ENCODE measurements around the gene IFNA13.

Gene IFNA13

DNA sequence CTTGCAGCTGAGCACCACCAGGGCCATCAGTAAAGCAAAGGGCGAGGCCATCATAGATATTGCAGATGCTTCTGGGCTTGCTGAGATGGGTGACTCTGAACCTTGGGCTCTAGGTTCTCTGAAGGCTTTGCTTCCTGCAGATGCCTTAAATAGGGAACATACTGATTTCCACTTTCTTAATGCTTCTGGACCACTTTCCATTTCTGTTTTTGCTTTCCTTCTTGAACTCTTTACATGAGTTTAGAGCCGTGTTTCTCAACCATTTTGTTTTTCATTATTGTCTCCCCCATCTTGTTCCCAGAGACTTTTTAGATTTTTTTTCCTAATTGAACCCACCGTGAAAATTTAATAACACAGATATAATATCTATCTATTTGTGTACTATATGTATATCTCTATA, at the start of gene IFNA13:
Gene IFNA13 (minus strand): TSS at position 101 of the 400 bp plus-strand sequence. CDS start 47 bp downstream, at position 54.
- no peak within 1 kb of the TSS for H3K4me3 ChIP-seq (ENCODE audit: low read length)
- no peaks in the 10 kb centered on the region for H3K9me3 ChIP-seq (ENCODE audit: low read length)
- no peak within 1 kb of the TSS for H2AFZ ChIP-seq (ENCODE audit: low read depth, low read length)
- H3K36me3 ChIP-seq (ENCODE audit: insufficient read depth, low read length), result no peaks in the 10 kb centered on the region
- no peaks in the 10 kb centered on the region for H3K4me1 ChIP-seq (ENCODE audit: insufficient read depth, low read length)
- H3K27me3 ChIP-seq (ENCODE audit: insufficient read depth, low read length), result no peaks in the 10 kb centered on the region

DNA sequence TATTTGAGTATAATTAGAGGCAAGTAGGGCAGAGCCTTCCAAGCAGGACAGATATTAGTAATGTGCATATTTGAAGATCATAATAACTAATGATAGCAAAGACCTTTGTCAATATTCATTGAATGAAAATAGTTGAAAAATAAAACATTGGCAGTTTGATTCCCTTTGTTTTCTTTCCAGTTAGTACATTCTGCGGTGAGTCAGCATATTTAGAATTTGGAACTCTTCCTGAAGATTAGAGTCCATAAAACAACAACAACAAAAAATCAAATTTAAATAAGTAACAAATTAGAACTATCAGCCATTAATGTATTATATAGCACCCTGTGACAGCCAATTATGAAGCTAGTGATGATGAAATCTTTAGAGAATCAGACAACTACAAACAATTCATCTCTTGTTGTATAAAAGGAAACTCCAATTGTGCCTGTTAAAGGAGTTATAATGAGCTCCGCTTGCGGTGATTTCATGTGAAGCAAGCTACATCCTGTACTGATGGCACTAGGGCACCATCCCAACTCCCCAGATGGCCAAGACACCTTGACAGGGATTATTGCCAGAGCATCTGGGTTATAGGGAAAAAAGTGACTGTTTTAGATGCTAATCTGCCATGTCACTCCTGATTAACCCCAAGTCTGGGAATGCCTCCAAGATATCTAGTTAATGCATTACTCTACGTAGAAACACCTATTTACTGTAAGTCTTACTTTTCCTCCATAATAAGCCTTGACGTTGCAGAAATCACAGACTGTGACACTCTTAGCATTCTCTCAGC, 47.8 kb upstream of the IFNA13 start:
- Histone ChIP-seq H3K27me3 (ENCODE audit: insufficient read depth, low read length) (no peaks in the 10 kb centered on the region), H3K36me3 (ENCODE audit: insufficient read depth, low read length) (no peaks in the 10 kb centered on the region), H3K4me3 (ENCODE audit: low read length) (no peak overlapping the region), H3K9me3 (ENCODE audit: low read length) (no peaks in the 10 kb centered on the region), H3K4me1 (ENCODE audit: insufficient read depth, low read length) (no peaks in the 10 kb centered on the region), H2AFZ (ENCODE audit: low read depth, low read length) (no peak overlapping the region)

DNA sequence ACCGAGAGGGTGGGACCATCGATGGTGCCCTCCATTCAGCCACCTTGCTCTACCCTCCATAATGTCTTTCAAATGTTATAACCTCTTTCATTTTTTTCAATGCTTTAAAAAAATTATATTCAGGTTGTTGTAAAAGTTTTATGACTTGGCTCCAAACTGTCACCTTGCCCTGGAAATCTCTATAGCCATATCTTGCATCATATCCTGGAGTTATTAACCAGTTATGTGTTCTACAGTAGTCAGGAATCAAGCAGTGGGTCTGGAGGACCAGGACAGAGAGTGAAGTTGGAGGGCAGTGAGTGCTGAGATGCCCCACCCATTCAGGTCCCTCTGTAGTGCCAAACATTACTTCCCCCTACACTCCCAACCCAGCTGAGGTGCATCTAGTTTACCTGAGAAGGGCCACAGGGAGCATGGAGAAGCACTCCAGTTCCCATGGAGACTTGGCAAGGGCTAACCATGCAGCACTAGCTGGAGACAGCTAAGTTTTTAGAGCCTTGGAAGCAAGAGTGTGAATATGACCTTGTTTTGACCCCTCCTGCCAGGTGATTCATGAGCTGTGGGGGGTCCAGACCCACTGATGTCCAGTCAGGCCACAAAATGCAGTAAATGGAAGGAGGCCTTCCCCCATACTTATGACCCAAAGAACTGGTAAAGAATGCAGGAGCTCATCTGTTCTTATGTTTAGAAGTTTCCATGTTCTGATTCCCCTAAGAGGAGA, 46.5 kb upstream of the IFNA13 start:
- H3K27me3 ChIP-seq (ENCODE audit: insufficient read depth, low read length), result no peaks in the 10 kb centered on the region
- no peaks in the 10 kb centered on the region for H3K4me1 ChIP-seq (ENCODE audit: insufficient read depth, low read length)
- H2AFZ ChIP-seq (ENCODE audit: low read depth, low read length), result no peak overlapping the region
- H3K4me3 ChIP-seq (ENCODE audit: low read length), result no peak overlapping the region
- H3K9me3 ChIP-seq (ENCODE audit: low read length), result no peaks in the 10 kb centered on the region
- H3K36me3 ChIP-seq (ENCODE audit: insufficient read depth, low read length), result no peaks in the 10 kb centered on the region

DNA sequence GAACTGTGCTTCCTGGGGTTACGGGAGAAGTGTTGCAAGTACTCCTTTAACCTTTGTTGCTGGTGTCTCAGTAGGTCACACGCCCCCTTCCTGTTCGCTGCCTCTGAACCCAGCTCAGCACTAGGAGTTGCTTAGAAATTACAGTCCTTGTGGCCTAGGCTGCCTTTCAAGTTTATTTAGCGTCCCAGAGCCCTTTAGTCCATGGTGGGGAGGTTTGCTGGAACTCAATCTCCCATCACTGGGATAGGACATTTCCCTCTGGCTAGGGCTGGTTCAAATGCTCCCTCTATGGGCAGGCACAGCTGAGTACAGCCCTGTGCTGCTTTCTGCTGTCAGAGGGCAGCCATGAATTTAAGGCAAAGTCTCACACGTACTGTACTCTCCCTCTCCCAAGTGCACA, 45.8 kb upstream of the IFNA13 start:
- H3K4me3 ChIP-seq (ENCODE audit: low read length), result no peak overlapping the region

DNA sequence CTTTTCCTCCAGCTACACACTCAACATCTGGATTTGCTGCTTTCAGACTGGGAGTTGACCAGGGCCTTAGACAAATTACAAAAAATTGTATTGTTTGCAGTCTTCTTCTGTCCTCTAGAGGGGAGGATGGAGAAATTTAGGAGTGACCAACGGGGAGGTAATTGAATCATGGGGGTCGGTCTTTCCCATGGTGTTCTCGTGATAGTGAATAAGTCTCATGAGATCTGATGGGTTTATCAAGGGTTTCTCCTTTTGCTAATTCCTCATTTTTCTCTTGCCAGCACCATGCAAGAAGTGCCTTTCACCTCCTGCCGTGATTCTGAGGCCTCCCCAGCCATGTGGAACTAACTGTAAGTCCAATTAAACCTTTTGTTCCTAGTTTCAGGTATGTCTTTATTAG, 45.3 kb upstream of the IFNA13 start:
- no peak overlapping the region for H3K4me3 ChIP-seq (ENCODE audit: low read length)
- no peak overlapping the region for H2AFZ ChIP-seq (ENCODE audit: low read depth, low read length)
- H3K36me3 ChIP-seq (ENCODE audit: insufficient read depth, low read length), result no peaks in the 10 kb centered on the region
- H3K9me3 ChIP-seq (ENCODE audit: low read length), result no peaks in the 10 kb centered on the region
- no peaks in the 10 kb centered on the region for H3K4me1 ChIP-seq (ENCODE audit: insufficient read depth, low read length)
- H3K27me3 ChIP-seq (ENCODE audit: insufficient read depth, low read length), result no peaks in the 10 kb centered on the region

More for the DNA sequence above, 45.8 kb upstream of the IFNA13 start:
- no peaks in the 10 kb centered on the region for H3K9me3 ChIP-seq (ENCODE audit: low read length)
- H3K27me3 ChIP-seq (ENCODE audit: insufficient read depth, low read length), result no peaks in the 10 kb centered on the region
- H3K36me3 ChIP-seq (ENCODE audit: insufficient read depth, low read length), result no peaks in the 10 kb centered on the region
- no peaks in the 10 kb centered on the region for H3K4me1 ChIP-seq (ENCODE audit: insufficient read depth, low read length)
- H2AFZ ChIP-seq (ENCODE audit: low read depth, low read length), result no peak overlapping the region

DNA sequence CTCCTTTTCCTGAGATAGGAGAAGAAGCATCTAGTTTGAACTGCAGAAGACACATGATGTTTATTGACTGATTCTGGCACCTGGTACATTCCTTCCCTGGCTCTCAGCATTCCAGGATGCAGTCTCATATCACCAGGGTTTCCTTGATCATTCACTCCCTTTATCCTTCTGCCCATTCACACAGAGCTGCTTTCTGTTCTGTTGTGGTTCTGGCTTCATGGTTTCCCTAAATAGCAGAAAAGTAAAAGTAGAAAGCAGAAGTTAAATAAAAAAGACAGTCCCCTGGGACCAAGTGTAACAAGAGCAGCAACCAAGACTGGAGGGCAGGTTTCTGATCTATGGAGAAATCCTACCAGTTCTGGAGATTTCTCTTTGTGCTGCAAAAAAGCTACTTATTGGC, 44.2 kb upstream of the IFNA13 start:
- Histone ChIP-seq H2AFZ (ENCODE audit: low read depth, low read length) (no peak overlapping the region), H3K4me1 (ENCODE audit: insufficient read depth, low read length) (no peaks in the 10 kb centered on the region), H3K27me3 (ENCODE audit: insufficient read depth, low read length) (no peaks in the 10 kb centered on the region), H3K4me3 (ENCODE audit: low read length) (no peak overlapping the region), H3K9me3 (ENCODE audit: low read length) (no peaks in the 10 kb centered on the region), H3K36me3 (ENCODE audit: insufficient read depth, low read length) (no peaks in the 10 kb centered on the region)

DNA sequence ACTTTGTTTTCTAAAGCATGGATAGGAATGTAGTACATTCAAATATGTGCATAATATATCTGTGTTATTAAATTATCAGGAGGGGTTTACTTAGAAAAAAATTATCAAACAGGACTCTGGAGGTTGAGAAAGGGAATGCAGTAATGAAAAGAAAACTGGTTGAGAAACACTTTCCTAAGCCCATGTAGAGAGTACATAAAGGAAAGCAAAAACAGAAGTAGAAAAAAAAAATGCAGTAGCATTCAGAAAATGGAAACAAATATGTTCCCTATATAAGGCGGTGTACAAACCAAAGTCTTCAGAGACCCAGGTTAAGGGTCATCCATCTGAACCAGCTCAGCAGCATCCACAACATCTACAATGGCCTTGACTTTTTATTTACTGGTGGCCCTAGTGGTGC, 41.0 kb upstream of the IFNA13 start, which contains the start of gene IFNA8:
Gene IFNA8 (plus strand): TSS at position 301 of the 400 bp plus-strand sequence. CDS start 60 bp downstream, at position 361.
- H3K4me1 ChIP-seq (ENCODE audit: insufficient read depth, low read length), result no peaks in the 10 kb centered on the region
- peaks cover 6% of the 10 kb centered on the region for H3K27me3 ChIP-seq (ENCODE audit: insufficient read depth, low read length)
- no peak within 1 kb of the TSS for H3K4me3 ChIP-seq (ENCODE audit: low read length)
- no peak within 1 kb of the TSS for H2AFZ ChIP-seq (ENCODE audit: low read depth, low read length)
- H3K36me3 ChIP-seq (ENCODE audit: insufficient read depth, low read length), result no peaks in the 10 kb centered on the region
- no peaks in the 10 kb centered on the region for H3K9me3 ChIP-seq (ENCODE audit: low read length)

DNA sequence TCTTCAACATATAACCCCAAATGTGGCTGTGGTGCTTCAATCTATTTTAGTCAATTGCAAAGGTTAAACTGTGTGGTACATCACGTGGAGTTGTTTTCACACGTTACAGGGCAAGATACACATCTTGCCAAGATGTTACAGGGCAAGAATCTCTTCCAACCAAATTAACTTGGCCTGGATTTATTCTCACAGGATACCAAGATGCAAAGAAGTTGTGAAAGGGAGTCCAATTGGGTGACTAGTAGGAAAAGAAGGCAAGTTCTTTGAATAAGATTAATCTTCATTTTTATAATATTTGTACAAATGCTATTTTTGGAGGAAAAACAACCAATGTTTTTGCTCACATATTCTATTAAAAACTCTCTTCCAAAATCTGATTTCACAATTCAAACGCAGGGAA, 36.3 kb upstream of the IFNA13 start:
- Histone ChIP-seq H3K36me3 (ENCODE audit: insufficient read depth, low read length) (no peaks in the 10 kb centered on the region), H2AFZ (ENCODE audit: low read depth, low read length) (no peak overlapping the region), H3K9me3 (ENCODE audit: low read length) (no peaks in the 10 kb centered on the region), H3K4me3 (ENCODE audit: low read length) (no peak overlapping the region), H3K4me1 (ENCODE audit: insufficient read depth, low read length) (no peaks in the 10 kb centered on the region), H3K27me3 (ENCODE audit: insufficient read depth, low read length) (peaks cover 27% of the 10 kb centered on the region)

DNA sequence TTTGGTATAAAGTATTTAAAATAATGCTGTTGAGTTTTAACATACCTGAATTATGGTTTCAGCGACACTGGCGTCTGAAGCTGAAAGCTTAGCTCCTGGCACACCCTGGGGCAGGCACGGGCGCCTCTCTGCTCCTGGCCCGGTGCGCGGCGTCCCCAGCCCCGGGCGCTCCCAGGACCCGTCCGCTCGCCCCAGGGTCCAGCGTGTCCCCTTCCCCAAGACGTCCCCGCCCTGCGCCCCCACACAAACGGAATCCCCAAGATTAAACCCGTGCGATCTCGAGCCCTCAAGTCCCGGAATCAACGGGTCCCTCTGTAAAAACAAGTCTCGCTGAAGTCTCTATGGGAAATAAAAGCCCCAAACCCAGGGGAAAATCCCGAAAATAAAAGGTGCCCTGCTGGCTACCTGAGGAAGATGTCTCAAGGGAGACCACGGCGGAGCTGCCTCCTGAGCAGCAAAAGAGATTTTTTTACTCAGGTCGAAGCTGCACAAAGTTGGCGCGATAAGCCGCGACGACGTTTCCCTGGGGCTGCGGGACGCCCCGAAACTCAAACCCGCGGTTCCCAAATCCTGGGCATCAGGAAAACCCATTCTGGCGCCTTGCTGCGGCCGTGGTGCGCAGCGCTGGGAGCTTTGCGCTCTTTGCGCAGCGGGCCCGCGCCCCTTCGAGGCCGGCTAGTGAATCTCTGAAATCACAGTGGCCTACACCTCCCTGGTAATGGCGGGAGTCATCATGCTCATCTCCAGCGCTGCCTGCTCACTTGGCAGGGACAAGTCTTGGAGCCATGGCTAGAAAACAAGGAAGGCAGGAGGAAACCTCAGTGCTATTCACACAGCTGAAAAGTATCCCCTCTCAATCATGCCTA, 34.8 kb upstream of the IFNA13 start:
- H3K27me3 ChIP-seq (ENCODE audit: insufficient read depth, low read length), result peaks cover 36% of the 10 kb centered on the region
- no peaks in the 10 kb centered on the region for H3K4me1 ChIP-seq (ENCODE audit: insufficient read depth, low read length)
- H3K36me3 ChIP-seq (ENCODE audit: insufficient read depth, low read length), result no peaks in the 10 kb centered on the region
- peak overlapping the region; percentile 16 for H2AFZ ChIP-seq (ENCODE audit: low read depth, low read length)
- H3K4me3 ChIP-seq (ENCODE audit: low read length), result no peak overlapping the region
- no peaks in the 10 kb centered on the region for H3K9me3 ChIP-seq (ENCODE audit: low read length)

DNA sequence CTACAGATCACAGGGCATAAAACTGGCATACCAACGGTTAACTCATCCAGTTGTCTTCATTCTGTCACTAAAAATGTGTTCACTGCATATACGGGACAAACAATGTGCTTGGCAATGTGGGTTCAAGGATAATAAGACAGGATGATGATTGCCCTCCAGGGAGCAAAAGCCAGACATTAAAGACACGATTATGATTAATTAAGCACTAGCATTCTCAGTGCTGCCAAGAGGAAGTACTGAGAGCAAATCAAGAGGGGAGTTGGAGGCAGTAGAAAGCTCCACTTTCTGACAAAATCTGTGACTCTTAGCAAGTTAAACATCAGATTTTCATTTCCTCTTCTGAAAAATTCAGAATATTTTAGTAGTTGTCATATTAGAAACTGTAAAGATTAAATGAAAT, 32.1 kb upstream of the IFNA13 start:
- Histone ChIP-seq H3K9me3 (ENCODE audit: low read length) (no peaks in the 10 kb centered on the region), H2AFZ (ENCODE audit: low read depth, low read length) (no peak overlapping the region), H3K36me3 (ENCODE audit: insufficient read depth, low read length) (no peaks in the 10 kb centered on the region), H3K27me3 (ENCODE audit: insufficient read depth, low read length) (peaks cover 45% of the 10 kb centered on the region), H3K4me3 (ENCODE audit: low read length) (no peak overlapping the region), H3K4me1 (ENCODE audit: insufficient read depth, low read length) (no peaks in the 10 kb centered on the region)

DNA sequence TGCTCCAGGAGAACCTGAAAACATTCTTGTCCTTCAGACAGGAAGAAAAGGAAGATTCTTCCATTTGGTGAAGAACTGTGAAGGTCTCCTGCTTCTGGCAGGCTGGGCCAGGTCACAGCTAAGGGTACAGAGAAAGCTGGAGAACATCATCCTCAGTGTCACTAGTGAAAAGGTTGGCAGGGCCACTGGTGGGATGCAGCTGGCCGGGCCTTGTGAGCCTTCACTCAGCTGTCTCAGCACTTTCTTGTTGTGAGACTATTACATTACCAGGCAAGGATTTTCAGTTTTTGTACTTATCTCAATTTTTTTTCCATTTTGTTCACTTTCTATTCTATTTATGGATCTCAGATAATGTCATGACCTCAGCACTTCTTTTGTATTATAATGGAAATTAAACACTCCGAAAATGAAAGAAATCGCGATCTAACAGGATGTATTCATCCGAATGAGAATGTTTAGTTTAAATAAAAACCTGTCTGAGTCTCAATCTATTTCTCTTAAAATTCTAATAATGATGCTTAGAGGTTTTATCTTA, 31.2 kb upstream of the IFNA13 start:
- peaks cover 44% of the 10 kb centered on the region for H3K27me3 ChIP-seq (ENCODE audit: insufficient read depth, low read length)
- no peak overlapping the region for H2AFZ ChIP-seq (ENCODE audit: low read depth, low read length)
- H3K4me1 ChIP-seq (ENCODE audit: insufficient read depth, low read length), result no peaks in the 10 kb centered on the region
- H3K9me3 ChIP-seq (ENCODE audit: low read length), result no peaks in the 10 kb centered on the region
- no peak overlapping the region for H3K4me3 ChIP-seq (ENCODE audit: low read length)
- no peaks in the 10 kb centered on the region for H3K36me3 ChIP-seq (ENCODE audit: insufficient read depth, low read length)

DNA sequence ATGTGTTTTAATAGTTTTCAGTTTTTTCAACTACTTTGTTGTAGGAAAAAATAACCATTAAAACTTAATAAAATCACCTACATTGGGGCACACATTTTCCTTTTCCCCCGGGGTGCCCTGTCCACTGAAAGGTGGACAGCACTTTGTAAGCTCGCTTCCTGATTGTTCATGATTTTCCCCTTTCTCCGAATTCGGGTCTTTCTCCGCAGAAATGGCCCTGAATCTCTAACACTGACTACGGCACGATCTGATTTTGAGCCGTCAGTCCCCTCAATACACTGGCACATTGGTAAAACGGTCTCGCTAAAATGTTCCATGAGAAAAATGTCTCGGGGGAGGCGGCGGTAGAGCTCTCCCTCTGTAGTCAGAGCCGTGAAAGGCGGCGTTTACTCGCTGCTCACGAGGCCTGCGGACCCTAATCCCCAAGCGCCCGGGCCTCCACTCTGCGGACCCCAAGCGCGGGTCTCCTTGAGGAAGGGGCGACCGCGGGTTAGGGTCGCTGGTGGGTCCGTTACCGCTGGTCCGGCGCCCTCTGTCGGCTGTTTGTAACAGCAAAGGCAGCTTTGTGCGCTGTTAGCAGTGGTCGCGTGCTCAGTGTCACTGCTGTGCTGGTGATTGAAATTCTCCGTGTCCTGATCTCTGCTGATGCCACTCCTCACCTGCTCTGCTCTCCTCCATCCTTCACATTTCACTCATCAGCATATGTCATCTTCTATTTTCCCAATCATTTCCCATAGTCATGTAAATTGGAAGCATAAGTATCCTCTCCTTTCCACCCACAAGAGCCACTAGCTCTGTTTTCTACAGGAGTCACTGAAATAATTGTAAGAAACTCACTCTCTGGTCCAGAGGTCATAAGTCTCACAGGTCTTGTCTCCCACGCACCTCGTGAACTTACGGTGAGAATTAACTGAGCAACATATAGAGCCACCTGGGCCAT, 28.2 kb upstream of the IFNA13 start:
- Histone ChIP-seq H3K4me3 (ENCODE audit: low read length) (peak overlapping the region; percentile 46), H2AFZ (ENCODE audit: low read depth, low read length) (peak overlapping the region; percentile 89), H3K9me3 (ENCODE audit: low read length) (no peaks in the 10 kb centered on the region), H3K27me3 (ENCODE audit: insufficient read depth, low read length) (peaks cover 31% of the 10 kb centered on the region), H3K36me3 (ENCODE audit: insufficient read depth, low read length) (no peaks in the 10 kb centered on the region), H3K4me1 (ENCODE audit: insufficient read depth, low read length) (no peaks in the 10 kb centered on the region)

Measured in neuron (in vitro differentiated cells).